IgD-negative memory B cell (primary cell): Measurements from ENCODE around the gene MRPS16. TPM values are rescaled to one million over a fixed set of nuclear protein-coding genes. Genes with fewer than 3 reads are reported as not detected.

Source experiments
- polyA plus RNA-seq: library from polyadenylated mRNA; unstranded; fragments of 300-500 nt; fragmentation: Illumina TruSeq; gene quantifications from one replicate; pipeline ENCODE4 v1.2.3, GENCODE V29; 2021

Gene MRPS16
- polyA plus RNA-seq, 1 donor from 2014 or later = 119 TPM

Other genes with a start within 250 kb of the MRPS16 start
- gene P4HA1, start 155.8 kb downstream of the MRPS16 start, polyA plus RNA-seq = 22.8 TPM
- 1.3 TPM for gene NUDT13, start 142.2 kb downstream of the MRPS16 start, polyA plus RNA-seq
- 29.7 TPM for gene ECD, start 84.6 kb downstream of the MRPS16 start, polyA plus RNA-seq
- 5.5 TPM for gene FAM149B1, start 84.5 kb downstream of the MRPS16 start, polyA plus RNA-seq
- 28.3 TPM for gene DNAJC9, start 5.4 kb downstream of the MRPS16 start, polyA plus RNA-seq
- 0.43 TPM for gene CFAP70, start 106.2 kb upstream of the MRPS16 start, polyA plus RNA-seq
- 158 TPM for gene ANXA7, start 161.4 kb upstream of the MRPS16 start, polyA plus RNA-seq
- 0.35 TPM for gene MSS51, start 180.9 kb upstream of the MRPS16 start, polyA plus RNA-seq
- 6.7 TPM for gene PPP3CB, start 243.4 kb upstream of the MRPS16 start, polyA plus RNA-seq